Trophoblast cell (in vitro differentiated cells and primary cell): Measurements from ENCODE around the gene PRSS38.
A peak's percentile ranks its signal among the peaks of the same experiment; 100 is the strongest.

Experiments
- DNase-seq, 2 donors: peaks; one replicate each; pipeline ENCODE4 v3.0.0-alpha.2; 2016
- H2AFZ ChIP-seq: 2 replicates; pipeline ENCODE4 v1.6.1; 2013; ENCODE audit warnings: low read length, moderate library complexity, mild to moderate bottlenecking; ENCODE audit not compliant: insufficient read depth, poor library complexity
- H2AK5ac ChIP-seq: 2 replicates; pipeline ENCODE4 v1.6.1; 2013; ENCODE audit warnings: mild to moderate bottlenecking, low read length
- H2BK120ac ChIP-seq: 2 replicates; pipeline ENCODE4 v1.6.1; 2013; ENCODE audit warnings: low read length, mild to moderate bottlenecking, moderate library complexity; ENCODE audit not compliant: insufficient read depth, poor library complexity
- H2BK12ac ChIP-seq: 2 replicates; pipeline ENCODE4 v1.6.1; 2013; ENCODE audit warnings: mild to moderate bottlenecking, low read length, moderate library complexity
- H2BK5ac ChIP-seq: 2 replicates; pipeline ENCODE4 v1.6.1; 2013; ENCODE audit warnings: low read length, low read depth, moderate library complexity, mild to moderate bottlenecking; ENCODE audit not compliant: poor library complexity
- H3K14ac ChIP-seq: 2 replicates; pipeline ENCODE4 v1.6.1; 2013; ENCODE audit warnings: mild to moderate bottlenecking, low read length
- H3K18ac ChIP-seq: 2 replicates; pipeline ENCODE4 v1.6.1; 2013; ENCODE audit warnings: mild to moderate bottlenecking, low read length
- H3K23ac ChIP-seq: 2 replicates; pipeline ENCODE4 v1.6.1; 2013; ENCODE audit warnings: low read length
- H3K27ac ChIP-seq: 2 replicates; pipeline ENCODE4 v1.5.1; 2013; ENCODE audit warnings: low read depth, mild to moderate bottlenecking, inconsistent platforms, low read length, moderate library complexity
- H3K27me3 ChIP-seq: 2 replicates; pipeline ENCODE4 v1.6.1; 2013; ENCODE audit warnings: inconsistent platforms, mild to moderate bottlenecking, low read length, moderate library complexity; ENCODE audit not compliant: insufficient read depth
- H3K36me3 ChIP-seq, 2 experiments: 1 replicate in 1 of 2; 2 replicates in 1 of 2; pipeline ENCODE4 v1.6.1; 2013; ENCODE audit warnings: low read length in 2 of 2, mild to moderate bottlenecking in 2 of 2, moderate library complexity in 1 of 2; ENCODE audit not compliant: insufficient read depth in 2 of 2, control insufficient read depth in 1 of 2
- H3K4ac ChIP-seq: 2 replicates; pipeline ENCODE4 v1.6.1; 2013; ENCODE audit warnings: low read depth, mild to moderate bottlenecking, low read length, moderate library complexity
- H3K4me1 ChIP-seq, 2 experiments: 1 replicate in 1 of 2; 2 replicates in 1 of 2; pipeline ENCODE4 v1.6.1; 2013; ENCODE audit warnings: low read length in 2 of 2, mild to moderate bottlenecking in 2 of 2, moderate library complexity in 1 of 2; ENCODE audit not compliant: insufficient read depth in 2 of 2, control insufficient read depth in 1 of 2
- H3K4me2 ChIP-seq: 2 replicates; pipeline ENCODE4 v1.6.1; 2013; ENCODE audit warnings: inconsistent platforms, mild to moderate bottlenecking, low read length, moderate library complexity
- H3K4me3 ChIP-seq: 2 replicates; pipeline ENCODE4 v1.5.1; 2013; ENCODE audit warnings: mild to moderate bottlenecking, low read depth, low read length, inconsistent platforms
- H3K79me1 ChIP-seq: one replicate; pipeline ENCODE4 v1.6.1; 2013; ENCODE audit warnings: low read length
- H3K79me2 ChIP-seq: 2 replicates; pipeline ENCODE4 v1.6.1; 2013; ENCODE audit warnings: low read length, mild to moderate bottlenecking; ENCODE audit not compliant: control insufficient read depth, insufficient read depth, poor library complexity
- H3K9ac ChIP-seq: 2 replicates; pipeline ENCODE4 v1.6.1; 2013; ENCODE audit warnings: mild to moderate bottlenecking, low read length
- H3K9me3 ChIP-seq: 2 replicates; pipeline ENCODE4 v1.6.1; 2013; ENCODE audit warnings: low read depth, mild to moderate bottlenecking, control low read depth, inconsistent platforms, low read length; ENCODE audit not compliant: insufficient read depth
- H4K12ac ChIP-seq: 2 replicates; pipeline ENCODE4 v1.6.1; 2013; ENCODE audit warnings: low read depth, mild to moderate bottlenecking, low read length, moderate library complexity
- H4K8ac ChIP-seq: 2 replicates; pipeline ENCODE4 v1.6.1; 2013; ENCODE audit warnings: low read depth, mild to moderate bottlenecking, low read length, moderate library complexity
- H4K91ac ChIP-seq: one replicate; pipeline ENCODE4 v1.6.1; 2013; ENCODE audit warnings: low read depth, mild to moderate bottlenecking, low read length, moderate library complexity
- WGBS: extraction: QIAGEN DNeasy Blood & Tissue Kit; methylation state at CpG from one replicate; pipeline ENCODE4 v1.1.7; 2013; ENCODE audit warnings: missing lambda C conversion rate; ENCODE audit not compliant: insufficient read length, insufficient coverage; ENCODE audit errors: extremely low coverage; 5-methylcytosine and 5-hydroxymethylcytosine counted together

PRSS38 gene

DNA sequence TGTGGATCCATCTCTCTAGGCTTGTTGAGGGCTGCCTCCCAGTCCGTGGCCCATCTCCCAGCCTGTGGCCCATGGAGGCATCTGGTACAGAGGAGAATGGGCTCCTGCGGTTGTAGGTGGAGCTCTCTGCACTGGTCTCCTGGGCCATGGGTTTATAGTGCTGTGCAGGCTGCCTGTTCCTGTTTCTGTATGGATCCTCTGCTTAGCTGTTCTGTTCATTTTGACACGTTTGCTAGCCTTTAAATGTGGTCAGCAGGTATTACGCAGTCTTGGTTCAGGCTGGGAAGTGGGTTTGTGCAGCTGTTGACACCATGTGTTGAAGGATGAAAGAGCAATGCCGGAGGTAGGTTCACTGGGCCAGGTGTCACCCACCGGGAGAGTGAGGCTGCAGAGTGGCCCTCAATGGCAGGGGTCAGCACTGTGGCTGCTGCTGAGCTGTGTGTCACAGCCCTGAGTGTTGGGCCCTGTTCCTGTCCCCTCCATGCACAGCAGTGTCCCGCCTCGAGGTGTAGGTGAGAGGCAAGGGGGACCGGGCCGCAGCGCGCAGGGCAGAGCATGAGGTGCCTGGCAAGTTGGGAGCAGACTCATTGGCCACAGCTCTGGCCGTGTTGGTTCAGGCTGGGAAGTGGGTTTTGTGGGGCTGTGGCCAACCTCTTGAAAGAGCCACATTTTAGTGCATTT, 41.3 kb upstream of the PRSS38 start:
- peak overlapping the region; percentile 58 for H3K18ac ChIP-seq
- no peak overlapping the region for H3K27ac ChIP-seq
- H3K23ac ChIP-seq = no peak overlapping the region
- no peak overlapping the region for H2AFZ ChIP-seq
- H4K12ac ChIP-seq = no peak overlapping the region
- H2BK5ac ChIP-seq = no peak overlapping the region
- peaks cover 29 to 30% of the 10 kb centered on the region in 2 experiments for H3K36me3 ChIP-seq
- peaks cover 9% of the 10 kb centered on the region for H3K79me1 ChIP-seq
- peaks cover 2% of the 10 kb centered on the region for H3K9me3 ChIP-seq
- H4K8ac ChIP-seq = no peak overlapping the region
- DNase-seq = no peak
- H4K91ac ChIP-seq = peak overlapping the region; percentile 48
- H3K14ac ChIP-seq = peak overlapping the region; percentile 60
- no peaks in the 10 kb centered on the region for H3K27me3 ChIP-seq
- no peaks in the 10 kb centered on the region for H3K79me2 ChIP-seq
- H3K4ac ChIP-seq = no peak overlapping the region
- no CpG with 5 or more reads among the region's 13 CpGs for WGBS
- peak overlapping the region; percentile 21 for H2BK12ac ChIP-seq
- H3K4me3 ChIP-seq = no peak overlapping the region
- H3K4me2 ChIP-seq = no peak overlapping the region
- peak overlapping the region; percentile 72 for H2AK5ac ChIP-seq
- no peak overlapping the region for H3K9ac ChIP-seq
- peaks cover 16 to 29% of the 10 kb centered on the region in 2 experiments for H3K4me1 ChIP-seq
- H2BK120ac ChIP-seq = peak overlapping the region; percentile 29

DNA sequence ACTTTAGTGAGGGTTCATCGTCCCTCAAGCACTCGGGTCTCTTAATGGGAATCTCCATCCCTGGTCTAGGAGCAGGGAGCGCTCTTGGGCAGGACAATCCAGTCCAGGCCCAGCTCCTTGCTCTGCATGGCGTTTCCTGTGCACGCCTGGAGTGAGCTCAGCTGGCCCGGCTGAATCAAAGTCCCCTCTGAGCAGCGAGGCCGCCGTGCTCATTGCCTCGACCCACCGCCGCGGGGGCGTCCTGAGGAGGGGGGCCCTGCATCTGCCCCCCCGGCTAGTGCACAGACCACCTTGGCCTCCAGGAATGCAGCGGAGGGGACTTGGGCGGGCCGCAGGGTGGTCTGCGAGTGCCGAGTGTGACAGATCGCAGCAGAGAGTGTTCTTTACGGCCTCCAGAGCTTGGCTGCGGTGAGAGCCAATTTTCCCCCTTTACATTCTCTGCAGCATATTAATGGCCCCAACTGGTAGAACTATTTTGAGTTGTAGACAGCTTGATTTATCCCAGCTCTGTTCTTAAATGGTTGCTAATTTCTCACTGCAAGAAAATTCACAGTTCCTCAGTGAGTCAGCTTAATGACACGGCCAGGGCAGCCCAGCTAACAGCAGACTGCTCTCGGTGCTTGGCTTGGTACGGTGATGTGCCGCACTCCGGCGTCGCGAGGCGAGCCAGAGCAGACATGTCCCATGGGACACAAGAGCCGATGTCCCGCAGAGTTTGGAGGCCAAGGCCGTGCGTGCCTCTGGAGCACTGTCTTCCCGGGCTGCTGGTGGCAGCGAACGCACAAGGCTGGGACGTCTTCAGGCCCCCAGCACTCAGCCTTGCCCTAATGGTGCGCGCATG, 40.4 kb upstream of the PRSS38 start:
- Histone ChIP-seq H2BK12ac (peak overlapping the region; percentile 74), H4K12ac (no peak overlapping the region), H3K14ac (peak overlapping the region; percentile 63), H3K27ac (peak overlapping the region; percentile 86), H3K4me1 (peaks cover 16 to 29% of the 10 kb centered on the region in 2 experiments), H3K9ac (no peak overlapping the region), H2AK5ac (peak overlapping the region; percentile 75), H3K4me2 (no peak overlapping the region), H2BK5ac (peak overlapping the region; percentile 54), H3K4me3 (no peak overlapping the region), H2BK120ac (peak overlapping the region; percentile 49), H3K79me1 (peaks cover 9% of the 10 kb centered on the region), H4K8ac (peak overlapping the region; percentile 33), H3K18ac (peak overlapping the region; percentile 42), H3K23ac (no peak overlapping the region), H3K9me3 (peaks cover 2% of the 10 kb centered on the region), H3K4ac (no peak overlapping the region), H4K91ac (peak overlapping the region; percentile 82), H2AFZ (no peak overlapping the region), H3K79me2 (no peaks in the 10 kb centered on the region), H3K36me3 (peaks cover 21 to 23% of the 10 kb centered on the region in 2 experiments), H3K27me3 (no peaks in the 10 kb centered on the region)
- no peak for DNase-seq
- no CpG with 5 or more reads among the region's 42 CpGs for WGBS

- Histone ChIP-seq H3K4ac (peak overlapping the region; percentile 17), H3K79me2 (no peaks in the 10 kb centered on the region), H4K91ac (peak overlapping the region; percentile 65), H3K9ac (no peak overlapping the region), H3K14ac (peak overlapping the region; percentile 7), H3K23ac (no peak overlapping the region), H3K4me3 (no peak overlapping the region), H2BK5ac (peak overlapping the region; percentile 65), H3K18ac (peak overlapping the region; percentile 2), H3K27ac (peak overlapping the region; percentile 86), H3K4me2 (no peak overlapping the region), H4K12ac (no peak overlapping the region), H2BK120ac (peak overlapping the region; percentile 70), H2BK12ac (peak overlapping the region; percentile 44), H3K79me1 (peaks cover 9% of the 10 kb centered on the region), H3K27me3 (no peaks in the 10 kb centered on the region), H4K8ac (peak overlapping the region; percentile 40), H2AK5ac (peak overlapping the region; percentile 14), H3K36me3 (peaks cover 24 to 25% of the 10 kb centered on the region in 2 experiments), H3K9me3 (peaks cover 2% of the 10 kb centered on the region), H2AFZ (no peak overlapping the region), H3K4me1 (peaks cover 16 to 29% of the 10 kb centered on the region in 2 experiments)
- no CpG with 5 or more reads among the region's 10 CpGs for WGBS
- DNase-seq = no peak
Measured at GRCh38 chr1:227775841-227776240, 39.6 kb upstream of the PRSS38 start.

DNA sequence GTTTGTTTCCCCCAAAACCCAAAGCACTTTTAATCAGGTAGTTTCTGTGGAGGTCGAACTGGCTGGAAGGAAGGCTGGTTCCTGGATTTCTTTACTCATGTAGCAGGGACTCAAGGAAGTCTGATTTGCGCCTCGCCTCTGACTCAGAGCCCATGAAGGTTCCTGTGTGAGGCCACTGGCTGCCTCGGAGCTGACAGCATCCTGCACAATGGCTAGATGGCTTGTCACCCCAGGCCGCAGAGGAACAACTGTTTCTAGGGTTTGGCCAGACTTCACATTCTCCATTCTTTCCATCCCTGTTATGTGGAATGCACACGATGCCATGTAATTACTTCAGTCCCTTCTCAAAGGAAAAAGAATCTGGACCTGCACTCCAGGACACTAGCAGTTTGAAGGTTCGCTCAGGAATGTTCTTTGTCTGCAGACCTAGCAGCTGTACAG, 39.1 kb upstream of the PRSS38 start:
- H3K9ac ChIP-seq = no peak overlapping the region

More for the DNA sequence above, 39.1 kb upstream of the PRSS38 start:
- Histone ChIP-seq H3K27ac (peak overlapping the region; percentile 86), H4K12ac (no peak overlapping the region), H2AK5ac (no peak overlapping the region), H3K9me3 (peaks cover 2% of the 10 kb centered on the region), H3K79me1 (peaks cover 9% of the 10 kb centered on the region), H2AFZ (no peak overlapping the region), H2BK120ac (peak overlapping the region; percentile 70), H3K36me3 (peaks cover 24 to 25% of the 10 kb centered on the region in 2 experiments), H3K14ac (no peak overlapping the region), H3K4ac (no peak overlapping the region), H3K79me2 (no peaks in the 10 kb centered on the region), H2BK5ac (peak overlapping the region; percentile 65), H3K23ac (no peak overlapping the region), H3K4me1 (peaks cover 16 to 29% of the 10 kb centered on the region in 2 experiments), H3K4me3 (no peak overlapping the region), H4K91ac (peak overlapping the region; percentile 65), H3K27me3 (no peaks in the 10 kb centered on the region), H4K8ac (no peak overlapping the region), H3K4me2 (no peak overlapping the region), H2BK12ac (no peak overlapping the region), H3K18ac (no peak overlapping the region)
- no peak for DNase-seq
- no CpG with 5 or more reads among the region's 7 CpGs for WGBS
